Immature natural killer cell (primary cell): ENCODE measurements around the gene RNF126. TPM values are rescaled to one million over a fixed set of nuclear protein-coding genes. Genes with fewer than 3 reads are reported as not detected.

Source experiments
- DNase-seq, 3 donors: peaks; one replicate each; pipeline ENCODE4 v3.0.0; 2022; ENCODE audit warnings: mixed read lengths in 1 of 3
- H3K27ac Mint-ChIP-seq, 6 donors: one replicate each; pipeline ENCODE4 v1.8.0; 2020; ENCODE audit warnings: mixed read lengths in 6 of 6, mild to moderate bottlenecking in 5 of 6, inconsistent platforms in 4 of 6, moderate library complexity in 3 of 6
- H3K27me3 Mint-ChIP-seq, 3 donors: one replicate each; pipeline ENCODE4 v1.8.0; 2020 to 2021; ENCODE audit warnings: low read depth in 3 of 3, mild to moderate bottlenecking in 3 of 3, mixed read lengths in 3 of 3, moderate library complexity in 3 of 3, inconsistent platforms in 1 of 3
- H3K36me3 Mint-ChIP-seq, 3 donors: one replicate each; pipeline ENCODE4 v1.8.0; 2020; ENCODE audit warnings: mixed read lengths in 3 of 3, inconsistent platforms in 2 of 3, mild to moderate bottlenecking in 2 of 3
- H3K4me1 Mint-ChIP-seq, 2 donors: one replicate each; pipeline ENCODE4 v1.8.0; 2020; ENCODE audit warnings: inconsistent platforms in 2 of 2, mild to moderate bottlenecking in 2 of 2, mixed read lengths in 2 of 2, moderate library complexity in 1 of 2
- H3K4me3 Mint-ChIP-seq, 5 donors: one replicate each; pipeline ENCODE4 v1.8.0; 2020; ENCODE audit warnings: mild to moderate bottlenecking in 5 of 5, mixed read lengths in 5 of 5, inconsistent platforms in 3 of 5, moderate library complexity in 3 of 5
- H3K9me3 Mint-ChIP-seq, 6 donors: one replicate each; pipeline ENCODE4 v1.8.0; 2020; ENCODE audit warnings: mild to moderate bottlenecking in 6 of 6, mixed read lengths in 6 of 6, inconsistent platforms in 4 of 6, moderate library complexity in 3 of 6
- polyA plus RNA-seq, 3 donors: library from polyadenylated mRNA; unstranded; fragments of 300-500 nt; fragmentation: Illumina TruSeq; gene quantifications; one replicate each; pipeline ENCODE4 v1.2.3, GENCODE V29; 2021

Gene RNF126
- polyA plus RNA-seq, 3 donors from 2014 or later: 78.7 to 119 (median 94.4) TPM

- peaks cover 30 to 51% (median 37%) of the 10 kb centered on the region in 3 donors for H3K27me3 Mint-ChIP-seq
- H3K27ac Mint-ChIP-seq: peak overlapping the region; percentile 85 to 93 (median 92)
- H3K4me1 Mint-ChIP-seq: peaks cover 33 to 38% of the 10 kb centered on the region in 2 donors
- H3K36me3 Mint-ChIP-seq: no peaks in the 10 kb centered on the region
- H3K9me3 Mint-ChIP-seq: peaks cover 0 to 2% (median 0%) of the 10 kb centered on the region in 6 donors
- peak overlapping the region; percentile 73 to 83 (median 78) for H3K4me3 Mint-ChIP-seq
- DNase-seq: no peak
Observed at GRCh38 chr19:663682-664117, 686 bp upstream of the RNF126 start.

DNA sequence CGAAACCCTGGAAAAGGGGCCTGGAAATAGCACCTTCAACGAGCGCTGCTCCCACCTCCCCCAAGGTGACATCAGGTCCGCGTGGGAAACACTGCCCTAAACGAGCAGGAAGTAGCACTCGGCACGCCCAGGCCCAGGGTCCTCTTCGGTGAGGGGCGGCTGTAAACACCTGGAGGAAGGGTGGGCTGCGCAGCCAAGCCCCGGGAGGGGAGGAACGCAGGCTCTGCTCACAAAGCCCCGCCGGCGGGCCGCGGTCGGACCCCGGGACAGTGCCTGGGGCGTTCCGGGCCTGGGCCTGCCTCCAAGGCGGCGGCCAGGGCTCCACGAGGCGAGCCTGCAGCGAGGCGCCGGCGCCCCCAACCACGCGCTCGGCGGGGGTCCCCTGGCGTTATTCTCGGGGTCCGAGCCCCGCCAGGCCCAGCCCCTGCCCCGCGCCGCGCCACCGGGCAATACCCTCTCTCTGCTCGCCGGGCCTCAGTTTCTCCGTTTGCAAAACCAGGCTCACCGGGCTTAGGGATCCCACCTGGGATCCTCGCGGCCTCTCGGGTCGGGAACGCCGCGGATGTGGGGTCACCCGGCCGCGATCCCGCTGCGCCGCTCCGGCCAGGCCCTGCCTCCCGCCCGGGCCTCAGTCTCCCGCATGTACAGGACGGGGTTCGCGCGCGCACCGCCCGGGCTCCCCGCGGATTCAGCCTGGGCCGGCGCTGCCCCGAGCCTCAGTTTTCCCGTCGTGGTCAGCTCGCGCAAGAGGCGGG lies 630 bp downstream of the RNF126 start:
- DNase-seq: peak; percentile 75 to 79 (median 78)
- peak overlapping the region; percentile 98 to 100 (median 99) for H3K27ac Mint-ChIP-seq
- H3K4me1 Mint-ChIP-seq: peaks cover 33 to 49% of the 10 kb centered on the region in 2 donors
- H3K9me3 Mint-ChIP-seq: peaks cover 0 to 2% (median 0%) of the 10 kb centered on the region in 6 donors
- H3K36me3 Mint-ChIP-seq: no peaks in the 10 kb centered on the region
- H3K27me3 Mint-ChIP-seq: peaks cover 33 to 50% (median 38%) of the 10 kb centered on the region in 3 donors
- peak overlapping the region; percentile 94 to 99 (median 96) for H3K4me3 Mint-ChIP-seq

DNA sequence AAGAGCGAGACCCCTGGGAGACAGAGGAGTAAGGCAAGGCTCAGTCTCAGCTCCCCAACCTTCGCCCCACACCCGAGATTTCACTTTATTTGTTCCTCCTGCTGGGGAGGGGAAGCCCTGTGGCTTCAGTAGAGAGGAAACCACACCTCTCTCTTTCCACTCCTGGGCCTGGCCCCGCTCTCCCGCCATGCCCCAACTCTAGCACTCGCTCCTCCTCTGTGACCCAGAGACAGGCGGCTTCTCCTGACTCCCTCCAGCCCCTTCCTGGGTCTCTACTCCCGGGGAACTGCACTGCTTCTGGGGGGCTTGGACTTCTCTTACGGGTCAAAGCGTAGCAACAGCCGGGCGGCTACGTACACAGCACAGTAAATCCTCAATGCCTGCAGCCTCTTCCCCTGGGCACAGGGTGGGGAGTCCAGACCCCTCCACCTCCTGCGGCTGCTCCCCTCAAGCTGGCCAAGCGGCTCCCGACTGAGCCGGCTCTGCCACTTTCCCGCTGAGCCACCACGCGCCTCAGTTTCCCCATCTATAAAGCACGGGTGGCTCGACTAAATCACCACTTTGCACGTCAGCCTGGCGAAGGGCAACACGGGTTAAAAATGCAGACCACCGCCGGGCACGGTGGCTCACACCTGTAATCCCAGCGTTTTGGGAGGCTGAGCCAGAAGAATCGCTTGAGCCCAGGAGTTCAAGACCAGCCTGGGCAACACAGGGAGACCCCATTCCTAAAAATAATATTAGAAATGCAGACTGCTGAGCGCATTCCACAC lies 1.4 kb downstream of the RNF126 start:
- Mint-ChIP-seq H3K4me1 (peaks cover 33 to 56% of the 10 kb centered on the region in 2 donors), H3K9me3 (peaks cover 0 to 2% (median 0%) of the 10 kb centered on the region in 6 donors), H3K27ac (peak overlapping the region; percentile 98 to 100 (median 99)), H3K27me3 (peaks cover 32 to 53% (median 39%) of the 10 kb centered on the region in 3 donors), H3K36me3 (no peaks in the 10 kb centered on the region), H3K4me3 (peak overlapping the region; percentile 94 to 99 (median 96))
- peak; percentile 76 to 79 (median 78) for DNase-seq

DNA sequence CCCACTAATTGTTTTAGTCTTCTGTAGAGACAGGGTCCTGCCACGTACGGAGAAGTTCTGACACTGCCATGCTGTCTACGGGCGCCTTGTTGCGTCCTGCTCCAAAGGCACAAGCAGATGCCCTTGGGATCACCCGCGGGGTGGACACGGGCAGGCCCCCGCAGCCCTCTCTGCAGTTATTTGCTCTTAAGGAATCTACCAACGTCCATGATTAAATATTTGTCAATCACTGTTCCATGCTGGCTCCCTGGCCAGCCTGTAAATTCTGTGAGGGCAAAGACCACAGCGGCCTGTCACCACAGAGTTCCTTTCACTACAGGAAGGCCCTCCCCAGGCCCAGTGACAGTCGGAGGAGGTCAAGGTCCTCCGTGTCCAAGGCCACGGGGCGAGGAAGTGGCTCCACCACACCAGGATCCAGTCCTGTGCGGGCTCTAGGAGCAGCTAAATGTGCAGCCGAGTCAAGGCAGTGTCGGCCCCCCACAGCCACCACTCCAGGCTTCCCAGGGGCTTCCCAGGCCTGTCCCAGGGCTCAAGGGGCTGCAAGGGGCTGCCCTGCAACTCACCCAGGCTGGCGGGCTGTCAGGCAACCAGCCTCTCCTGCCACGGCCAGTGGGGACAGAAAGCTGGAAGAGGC lies 2.1 kb downstream of the RNF126 start:
- no peaks in the 10 kb centered on the region for H3K36me3 Mint-ChIP-seq
- peaks cover 0 to 2% (median 0%) of the 10 kb centered on the region in 6 donors for H3K9me3 Mint-ChIP-seq
- H3K4me3 Mint-ChIP-seq: peak overlapping the region; percentile 94 to 99 (median 96)
- H3K4me1 Mint-ChIP-seq: peaks cover 40 to 63% of the 10 kb centered on the region in 2 donors
- H3K27ac Mint-ChIP-seq: peak overlapping the region; percentile 98 to 100 (median 99)
- H3K27me3 Mint-ChIP-seq: peaks cover 31 to 54% (median 42%) of the 10 kb centered on the region in 3 donors
- no peak for DNase-seq

- H3K9me3 Mint-ChIP-seq: peaks cover 0 to under 1% (median 0%) of the 10 kb centered on the region in 6 donors
- no peaks in the 10 kb centered on the region for H3K36me3 Mint-ChIP-seq
- H3K4me1 Mint-ChIP-seq: peaks cover 51 to 68% of the 10 kb centered on the region in 2 donors
- peaks cover 31 to 53% (median 39%) of the 10 kb centered on the region in 3 donors for H3K27me3 Mint-ChIP-seq
- H3K4me3 Mint-ChIP-seq: peak overlapping the region; percentile 94 to 99 (median 96)
- H3K27ac Mint-ChIP-seq: peak overlapping the region; percentile 98 to 100 (median 99)
- DNase-seq: peak; percentile 85 to 91 (median 86)
Observed at GRCh38 chr19:658916-659839, 3.8 kb downstream of the RNF126 start.

GRCh38 chr19:658059-658839 lies 4.8 kb downstream of the RNF126 start:
- Mint-ChIP-seq H3K4me1 (peaks cover 49 to 72% of the 10 kb centered on the region in 2 donors), H3K27ac (peak overlapping the region; percentile 88 to 99 (median 95)), H3K9me3 (no peaks in the 10 kb centered on the region), H3K36me3 (no peaks in the 10 kb centered on the region), H3K4me3 (peak overlapping the region; percentile 40 to 96 (median 70)), H3K27me3 (peaks cover 27 to 44% (median 33%) of the 10 kb centered on the region in 3 donors)
- DNase-seq: no peak

- no peak for DNase-seq
- peak overlapping the region; percentile 40 to 99 (median 80) for H3K27ac Mint-ChIP-seq
- peaks cover 27 to 41% (median 33%) of the 10 kb centered on the region in 3 donors for H3K27me3 Mint-ChIP-seq
- H3K9me3 Mint-ChIP-seq: no peaks in the 10 kb centered on the region
- H3K4me1 Mint-ChIP-seq: peaks cover 49 to 74% of the 10 kb centered on the region in 2 donors
- no peaks in the 10 kb centered on the region for H3K36me3 Mint-ChIP-seq
- H3K4me3 Mint-ChIP-seq: peak overlapping the region in 1 of 5 donors; percentile 25
Observed at GRCh38 chr19:657611-658010, 5.4 kb downstream of the RNF126 start.

DNA sequence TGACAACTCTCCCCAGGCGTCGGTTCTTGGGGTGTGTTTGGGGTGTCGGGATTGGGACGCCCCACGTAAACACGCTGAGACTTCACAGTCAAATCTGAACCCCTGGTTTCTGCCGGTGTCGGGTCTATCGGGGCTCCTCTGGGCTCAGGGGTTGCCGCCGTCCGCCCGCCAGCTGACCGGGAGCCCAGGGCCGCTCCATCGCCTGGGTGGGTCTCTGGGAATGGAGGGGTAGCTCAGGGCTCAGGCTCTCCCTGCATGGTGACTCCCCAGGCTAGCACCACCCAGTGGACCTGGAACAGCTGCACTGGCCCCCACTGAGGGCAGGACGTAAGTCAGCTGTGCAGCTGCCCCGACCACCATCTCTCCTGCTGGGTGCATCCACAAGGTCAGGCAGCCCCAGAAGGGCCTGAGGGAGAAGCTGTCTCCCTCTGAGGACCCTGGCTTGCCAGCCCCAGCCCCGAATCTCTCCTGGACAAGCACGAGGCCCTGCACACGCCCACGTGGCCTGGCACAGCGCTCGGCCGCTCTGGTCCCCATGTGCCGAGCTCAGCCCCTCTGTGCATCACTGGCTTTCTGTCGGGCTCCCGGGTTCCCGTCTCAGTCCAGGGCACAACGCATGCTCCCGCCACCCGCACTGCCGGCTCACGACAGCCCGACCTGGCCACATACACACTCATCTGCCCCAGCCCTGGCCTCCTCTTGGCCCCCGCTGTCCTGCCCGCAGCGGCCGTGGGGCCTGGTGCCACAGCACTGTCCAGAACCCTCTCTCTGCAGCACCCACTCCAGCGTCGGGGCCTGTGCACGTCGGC lies 6.1 kb downstream of the RNF126 start:
- H3K9me3 Mint-ChIP-seq: no peaks in the 10 kb centered on the region
- H3K4me3 Mint-ChIP-seq: peak overlapping the region in 3 of 5 donors; percentile 7 to 75 (median 61)
- DNase-seq: no peak
- peaks cover 25 to 38% (median 30%) of the 10 kb centered on the region in 3 donors for H3K27me3 Mint-ChIP-seq
- H3K4me1 Mint-ChIP-seq: peaks cover 49 to 73% of the 10 kb centered on the region in 2 donors
- H3K36me3 Mint-ChIP-seq: no peaks in the 10 kb centered on the region
- peak overlapping the region in 5 of 6 donors; percentile 82 to 99 (median 93) for H3K27ac Mint-ChIP-seq

- DNase-seq: no peak
- H3K36me3 Mint-ChIP-seq: peaks cover 0 to 2% (median 0%) of the 10 kb centered on the region in 3 donors
- peak overlapping the region; percentile 79 to 93 (median 86) for H3K27ac Mint-ChIP-seq
- no peaks in the 10 kb centered on the region for H3K9me3 Mint-ChIP-seq
- peaks cover 41 to 68% of the 10 kb centered on the region in 2 donors for H3K4me1 Mint-ChIP-seq
- peak overlapping the region; percentile 17 to 61 (median 43) for H3K4me3 Mint-ChIP-seq
- H3K27me3 Mint-ChIP-seq: peaks cover 12 to 28% (median 20%) of the 10 kb centered on the region in 3 donors
Observed at GRCh38 chr19:655691-656090, 7.3 kb downstream of the RNF126 start.

GRCh38 chr19:653425-653824 lies 9.6 kb downstream of the RNF126 start:
- Mint-ChIP-seq H3K36me3 (peaks cover 0 to 3% (median 0%) of the 10 kb centered on the region in 3 donors), H3K4me3 (peak overlapping the region in 1 of 5 donors; percentile 26), H3K27ac (peak overlapping the region in 2 of 6 donors; percentile 46 to 57), H3K27me3 (peaks cover 5 to 15% (median 9%) of the 10 kb centered on the region in 3 donors), H3K9me3 (no peaks in the 10 kb centered on the region), H3K4me1 (peaks cover 27 to 48% of the 10 kb centered on the region in 2 donors)
- no peak for DNase-seq
